GM12891 (cell line): ENCODE measurements around the gene PLCB2.

Experiments
- POLR2A ChIP-seq: IDR thresholded peaks from 2 replicates; pipeline ENCODE4 v1.6.1; 2011; ENCODE audit warnings: low read depth, low read length, control low read depth
- TAF1 ChIP-seq: IDR thresholded peaks from 2 replicates; pipeline ENCODE4 v1.6.1; 2011; ENCODE audit warnings: low read depth, low read length, control low read depth

DNA sequence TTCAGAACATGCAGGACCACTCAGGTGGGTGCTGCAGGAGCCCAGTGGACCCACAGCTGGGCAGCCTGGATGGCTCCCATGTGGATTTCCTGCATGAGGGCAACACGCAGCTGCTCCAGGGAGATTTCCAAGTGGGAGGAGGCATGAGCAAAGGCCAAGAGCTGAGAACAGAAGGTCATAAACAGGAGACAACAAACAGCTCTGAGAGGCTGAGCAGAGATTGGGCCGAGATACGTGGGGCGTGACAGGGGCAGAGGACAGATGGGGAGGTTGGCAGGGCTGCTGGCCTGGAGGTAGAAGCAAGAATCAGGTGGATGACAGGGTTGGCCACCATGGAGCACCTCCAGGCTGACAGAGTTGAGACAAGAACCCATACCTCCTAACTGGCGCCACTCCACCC, 46.0 kb upstream of the PLCB2 start:
- TF ChIP-seq POLR2A = no peak
- TF ChIP-seq TAF1 = no peak
